Superior temporal gyrus (tissue), 1 donor: ENCODE results near the gene SLC35A1.

Source experiments
- DNase-seq: peaks from one replicate; pipeline ENCODE4 v3.0.0-alpha.2; 2016; ENCODE audit errors: extremely low spot score

The SLC35A1 gene

DNA sequence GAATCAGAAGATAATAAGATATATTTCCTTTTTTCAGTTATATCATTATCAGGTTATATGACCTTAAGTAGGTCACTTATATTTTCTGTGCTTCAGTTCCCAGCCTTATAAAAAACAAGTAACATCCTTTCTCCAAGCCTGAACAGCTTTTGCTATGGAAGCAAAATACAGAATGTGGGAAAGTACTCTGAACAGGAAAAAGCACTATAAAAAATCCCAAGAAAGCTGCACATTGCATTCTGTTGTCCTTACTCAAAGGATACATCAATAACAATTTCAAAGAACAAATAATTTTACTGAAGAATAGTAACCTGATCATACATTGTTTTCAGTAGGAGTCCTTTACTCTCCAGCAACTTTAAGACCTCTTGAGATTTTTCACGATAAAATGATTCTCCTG lies 56.4 kb downstream of the SLC35A1 start:
- DNase-seq: no peak

DNA sequence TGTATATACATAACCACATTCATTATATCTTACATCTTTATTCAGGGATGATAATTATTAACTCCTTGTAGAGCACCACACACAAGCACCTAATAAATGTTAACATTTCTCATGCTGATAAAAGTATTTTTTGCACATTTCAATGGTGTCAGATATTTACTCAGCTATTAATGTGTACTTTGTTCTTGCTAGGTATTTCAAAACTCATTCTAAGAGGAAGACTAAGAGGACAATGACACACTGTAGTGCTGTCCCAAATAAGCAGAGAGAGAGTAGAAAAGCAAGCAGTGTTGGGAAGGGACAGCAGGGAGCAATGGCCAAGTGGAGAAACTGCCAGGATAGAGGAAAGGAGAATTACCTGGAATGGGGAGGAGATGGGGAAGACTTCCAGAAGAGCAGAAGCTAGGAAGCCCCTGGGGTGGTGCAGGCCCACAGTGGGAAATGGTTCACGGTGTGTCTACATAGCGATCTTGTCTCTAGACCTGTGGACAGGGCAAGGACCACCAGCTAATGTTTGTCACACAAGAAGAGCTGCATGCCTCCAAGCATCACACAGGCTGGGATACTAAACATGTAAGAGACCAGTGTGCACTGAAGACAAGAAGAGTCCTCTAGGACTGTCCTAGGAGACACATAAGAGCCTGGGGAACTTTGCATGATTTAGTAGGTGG lies 61.7 kb downstream of the SLC35A1 start:
- DNase-seq: no peak

DNA sequence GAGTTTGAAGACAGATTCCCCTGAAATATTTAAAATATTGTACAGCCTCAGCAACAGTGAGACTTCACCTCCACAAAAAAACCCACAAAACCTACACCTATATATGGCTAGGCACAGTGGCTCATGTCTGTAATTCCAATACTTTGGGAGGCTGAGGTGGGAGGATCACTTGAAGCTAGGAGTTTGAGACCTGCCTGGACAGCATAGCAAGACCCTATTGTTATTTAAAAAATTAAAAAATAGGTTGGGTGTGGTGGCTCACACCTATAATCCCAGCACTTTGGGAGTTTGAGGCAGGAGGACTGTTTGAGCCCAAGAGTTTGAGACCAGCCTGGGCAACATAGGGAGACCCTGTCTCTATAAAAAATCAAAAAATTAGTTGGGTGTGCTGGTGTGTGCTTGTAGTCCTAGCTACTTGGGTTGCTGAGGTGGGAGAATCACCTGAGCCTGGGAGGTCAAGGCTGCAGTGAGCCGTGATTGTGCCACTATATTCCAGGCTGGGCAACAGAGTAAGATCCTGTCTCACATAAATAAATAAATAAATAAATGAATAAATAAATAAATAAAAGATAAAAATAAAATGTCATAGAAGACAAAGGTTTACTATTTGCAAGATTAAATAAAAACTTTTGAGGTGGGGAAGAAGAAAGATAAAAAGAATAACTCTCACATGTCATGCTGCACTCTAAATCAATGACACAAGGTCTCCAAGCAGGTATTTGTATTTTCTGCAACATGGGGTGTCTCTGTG lies 65.9 kb downstream of the SLC35A1 start:
- no peak for DNase-seq

DNA sequence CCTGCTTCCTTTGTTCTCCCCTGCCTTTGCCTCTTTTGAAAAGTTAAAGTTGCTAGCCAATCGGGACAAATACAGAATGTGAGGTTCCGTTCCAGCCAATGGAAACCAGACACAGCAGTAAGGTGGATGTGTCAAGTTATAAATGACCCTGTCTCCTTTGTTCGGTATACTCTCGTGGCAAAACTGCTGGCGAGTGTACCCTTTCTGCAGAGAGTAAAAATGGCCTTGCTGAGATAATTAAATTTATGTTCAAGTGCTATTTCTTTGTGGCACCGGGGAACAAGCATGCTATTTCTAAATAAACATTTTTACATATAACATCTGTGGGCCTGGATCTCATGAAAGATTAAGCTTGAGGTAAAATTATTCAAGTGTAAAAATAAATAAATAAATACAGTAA lies 66.8 kb downstream of the SLC35A1 start:
- no peak for DNase-seq

DNA sequence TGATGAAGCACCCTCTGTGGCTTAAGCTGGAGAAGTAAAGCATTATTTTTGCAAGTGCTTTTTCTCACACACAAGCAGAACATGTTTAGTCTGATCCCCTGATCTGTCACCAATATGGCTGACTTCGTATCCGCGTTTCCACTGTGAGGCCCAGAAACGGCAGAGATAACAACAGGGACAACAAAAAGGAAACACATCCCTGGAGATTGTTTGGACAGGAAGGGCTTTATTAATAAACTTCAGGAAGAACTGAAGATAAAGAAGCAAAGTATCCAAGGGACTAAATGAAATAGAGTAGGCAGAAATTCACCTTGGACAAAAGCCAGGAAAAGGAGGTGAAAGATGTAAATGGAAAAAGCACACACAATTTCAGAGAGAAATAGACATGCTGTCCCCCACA lies 67.8 kb downstream of the SLC35A1 start:
- DNase-seq: no peak

DNA sequence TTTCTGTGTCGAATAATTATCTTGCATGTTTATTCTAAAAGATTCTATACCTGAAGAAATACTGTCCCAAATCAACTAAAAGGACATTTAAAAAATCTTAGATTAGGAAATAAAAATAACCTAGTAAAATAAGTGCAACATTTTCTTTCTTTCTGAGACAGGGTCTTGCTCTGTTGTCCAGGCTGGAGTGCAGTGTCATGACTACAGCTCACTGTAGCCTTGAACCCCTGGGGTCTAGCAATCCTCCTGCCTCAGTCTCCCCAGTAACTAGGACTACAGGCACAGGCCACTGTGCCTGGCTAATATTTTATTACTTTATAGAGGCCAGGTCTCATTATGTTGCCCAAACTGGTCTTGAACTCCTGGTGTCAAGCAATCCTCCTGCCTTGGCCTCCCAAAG lies 68.3 kb downstream of the SLC35A1 start:
- no peak for DNase-seq

DNA sequence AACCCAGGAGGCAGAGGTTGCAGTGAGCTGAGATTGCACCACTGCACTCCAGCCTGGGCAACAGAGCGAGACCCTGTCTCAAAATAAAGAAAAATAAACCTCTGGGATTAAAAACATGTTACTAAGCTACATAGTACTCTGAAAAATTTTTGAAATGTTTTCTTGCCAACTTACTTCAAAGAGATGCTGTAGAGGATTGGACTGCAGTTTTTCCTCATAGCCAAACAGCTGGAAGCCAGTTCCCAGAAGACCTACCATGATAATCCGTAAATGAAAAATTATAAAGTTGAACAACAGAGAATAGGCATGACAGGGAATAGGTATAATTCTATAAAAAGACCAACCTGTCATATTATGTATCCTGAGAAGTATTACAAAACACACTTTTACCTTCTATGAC lies 69.0 kb downstream of the SLC35A1 start:
- no peak for DNase-seq

DNA sequence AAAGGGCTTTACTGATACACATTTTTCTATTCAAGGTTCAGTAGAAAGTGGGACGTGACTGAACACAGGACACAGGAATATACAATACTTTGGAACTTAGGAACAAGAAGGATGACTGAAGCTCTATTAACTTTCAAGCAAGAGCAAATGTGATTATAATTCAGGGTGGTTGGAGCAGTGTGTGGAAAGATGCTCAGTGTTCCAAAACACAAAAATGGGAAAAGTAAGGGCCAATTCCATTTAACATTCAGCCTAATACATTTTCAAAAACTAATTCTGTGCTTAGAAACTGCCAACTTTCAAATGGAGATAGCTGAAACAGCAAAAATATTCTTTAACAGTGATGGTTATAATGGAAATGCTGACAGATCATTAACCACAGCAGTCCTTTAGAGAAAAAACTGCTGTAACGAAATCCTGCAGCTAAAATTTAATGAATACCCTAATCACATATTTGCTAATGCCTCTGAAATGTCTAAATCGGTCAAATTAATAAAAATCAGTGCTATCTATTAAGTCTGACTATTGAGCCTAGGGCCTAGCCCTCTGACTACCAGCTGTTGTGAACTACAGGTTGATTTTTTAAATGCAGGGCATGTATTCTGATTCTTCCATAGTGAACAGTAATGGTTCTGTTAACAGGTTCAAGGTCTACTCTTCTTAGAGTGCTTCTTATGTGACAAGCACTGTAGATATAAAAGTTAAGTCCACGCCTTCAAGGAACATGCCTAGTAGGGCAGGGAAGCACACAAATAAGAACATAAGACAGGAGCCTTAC lies 71.1 kb downstream of the SLC35A1 start:
- DNase-seq: no peak

DNA sequence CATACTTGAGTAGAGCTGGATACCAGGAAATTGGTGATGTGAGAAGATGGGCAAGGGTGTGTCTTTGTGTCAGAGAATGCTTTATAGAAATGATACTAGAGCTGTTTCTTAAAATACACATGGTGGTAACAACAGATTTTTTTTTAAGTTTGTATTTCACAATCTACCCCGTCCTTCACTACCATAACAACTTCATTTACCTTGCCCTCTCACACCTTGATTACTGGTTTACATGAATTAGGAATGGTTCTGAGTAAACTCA lies 71.6 kb downstream of the SLC35A1 start:
- DNase-seq: no peak

DNA sequence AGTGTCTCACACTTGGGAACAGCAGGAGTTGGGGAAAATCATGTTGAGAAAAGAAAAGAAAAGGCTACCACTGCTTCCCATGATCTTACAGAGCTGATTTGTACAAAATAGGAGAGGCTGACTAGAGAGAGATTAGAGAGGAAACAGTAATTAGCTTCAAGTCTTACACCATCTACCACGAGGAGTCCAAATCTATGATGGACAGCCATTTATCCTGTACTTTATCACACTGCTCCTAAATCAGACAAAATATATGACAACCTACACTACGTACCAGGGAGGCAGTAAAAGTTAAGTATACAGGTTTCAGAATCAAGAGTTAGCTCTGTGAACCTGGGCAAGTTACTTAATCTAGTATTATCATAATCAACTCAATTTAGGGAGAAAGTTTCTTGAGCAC lies 79.0 kb downstream of the SLC35A1 start:
- no peak for DNase-seq

DNA sequence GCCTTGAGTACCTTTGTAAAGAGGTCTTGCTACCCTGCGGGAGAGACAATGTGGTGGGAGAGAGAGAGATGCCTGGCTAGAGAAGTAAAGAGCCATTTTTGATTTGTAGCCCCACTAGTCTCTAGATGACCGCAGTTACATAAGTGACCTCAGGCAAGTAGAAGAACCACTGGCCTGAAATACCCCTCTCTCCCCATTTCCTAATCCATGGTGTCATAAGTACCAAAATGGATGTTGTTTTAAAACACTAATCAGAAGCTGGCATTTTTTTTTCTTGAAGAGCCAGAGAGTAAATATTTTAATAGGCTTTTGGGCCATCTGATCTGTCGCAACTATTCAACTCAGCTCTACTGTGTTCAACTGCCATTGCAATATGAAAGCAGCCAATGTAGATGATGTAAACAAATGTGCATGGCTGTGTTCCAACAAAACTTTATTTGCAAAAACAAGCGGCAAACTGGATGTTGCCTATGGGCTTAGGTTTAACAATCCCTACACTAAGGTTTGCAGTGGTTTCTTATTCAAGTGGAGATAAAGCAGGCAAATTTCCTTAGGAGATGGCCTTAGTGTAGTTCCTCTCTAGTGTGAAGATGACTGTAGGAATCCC lies 80.5 kb downstream of the SLC35A1 start:
- no peak for DNase-seq

DNA sequence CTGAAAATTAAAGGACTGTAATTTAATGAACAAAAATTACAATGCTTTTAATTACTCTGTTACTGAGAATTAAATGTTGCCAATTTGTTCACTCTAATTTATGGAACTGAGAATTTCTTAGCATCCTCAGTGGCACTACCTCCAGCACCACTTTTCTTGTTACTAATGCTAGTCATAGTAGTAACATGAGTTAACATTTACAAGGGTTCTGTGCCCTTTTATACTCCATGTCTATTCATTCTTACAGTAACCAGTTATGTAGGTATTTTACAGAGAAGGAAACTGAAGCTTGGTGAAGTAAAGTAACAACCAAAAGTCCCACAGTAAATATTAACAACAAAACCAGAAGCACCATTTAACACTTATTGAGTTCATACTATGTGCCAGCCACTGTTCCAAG lies 82.7 kb downstream of the SLC35A1 start:
- no peak for DNase-seq

DNA sequence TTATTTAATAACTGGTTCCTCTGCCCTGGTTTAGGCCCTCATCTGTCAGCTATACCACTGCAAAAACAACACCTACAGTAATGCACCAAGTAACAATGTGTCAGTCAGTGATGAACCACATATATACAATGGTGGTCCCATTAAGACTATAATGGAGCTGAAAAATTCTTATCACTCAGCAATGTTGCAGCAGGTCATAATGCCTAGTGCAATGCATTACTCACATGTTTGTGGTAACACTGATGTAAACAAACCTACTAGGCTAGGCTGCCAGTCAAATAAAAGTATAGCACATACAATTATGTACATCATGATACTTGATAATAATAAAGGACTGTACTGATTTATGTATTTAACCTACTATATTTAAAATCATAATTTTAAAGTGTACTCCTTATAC lies 85.7 kb downstream of the SLC35A1 start:
- DNase-seq: no peak

DNA sequence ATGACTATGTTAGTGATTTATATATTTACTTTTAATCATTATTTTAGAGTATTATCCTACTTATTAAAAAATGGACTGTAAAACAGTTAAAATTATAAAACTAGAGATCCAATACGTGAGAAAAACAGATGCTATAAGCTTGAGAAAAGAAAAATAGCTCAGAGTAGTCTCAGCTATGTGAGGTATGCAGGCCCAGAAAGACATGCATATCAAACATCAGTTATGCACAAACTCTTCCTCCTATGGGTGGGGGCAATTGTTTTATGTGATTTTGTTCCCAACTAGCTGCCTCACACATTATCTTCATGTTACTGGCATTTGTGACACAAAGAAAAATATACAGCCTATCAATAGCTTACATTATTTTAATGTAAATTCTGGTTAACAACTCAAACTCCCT lies 88.2 kb downstream of the SLC35A1 start:
- DNase-seq: no peak
